ENCODE measurements around the gene DNM3.

Gene DNM3

DNA sequence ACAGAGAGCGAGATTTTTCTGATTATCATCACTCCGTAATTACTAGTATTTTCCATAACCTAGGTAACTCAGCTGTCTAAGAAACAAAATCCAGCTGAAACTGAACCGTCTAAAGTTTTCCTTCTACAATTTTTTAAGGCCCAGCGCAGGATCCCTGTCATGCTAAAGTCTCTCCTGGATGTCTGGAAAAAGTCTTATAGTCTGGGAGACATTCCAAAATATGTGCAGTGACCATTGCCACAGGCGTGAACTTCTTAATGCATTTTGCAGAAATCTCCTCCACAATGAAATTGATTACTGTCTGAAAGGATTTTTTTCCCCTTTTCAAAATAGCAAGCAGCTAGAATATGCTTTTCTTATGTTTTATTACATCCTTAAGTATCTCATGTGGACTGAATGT lies 369.9 kb downstream of the DNM3 start:
- no peak overlapping the region for H2BK15ac ChIP-seq (ENCODE audit: low read depth, poor library complexity, severe bottlenecking)
- no peak overlapping the region for H2AK5ac ChIP-seq (ENCODE audit: low read length, severe bottlenecking)
- no peak overlapping the region for H3K4me3 ChIP-seq (ENCODE audit: insufficient read depth in 1 of 2, low read depth in 1 of 2, low read length in 2 of 2)
- H4K91ac ChIP-seq (ENCODE audit: low read length): no peak overlapping the region
- H3K9me3 ChIP-seq (ENCODE audit: control insufficient read depth, low read length): peaks cover 4% of the 10 kb centered on the region
- H3K27ac ChIP-seq (ENCODE audit: low read length, poor library complexity, severe bottlenecking): no peak overlapping the region
- 85% methylated on average over 4 of the region's 5 CpGs for WGBS
- H2BK12ac ChIP-seq (ENCODE audit: low read length in 2 of 2): no peak overlapping the region
- no peak overlapping the region for H2BK5ac ChIP-seq (ENCODE audit: low read depth, low read length, poor library complexity, severe bottlenecking)
- no peak overlapping the region for H3K4me2 ChIP-seq (ENCODE audit: low read length, poor library complexity, severe bottlenecking)
- no peak overlapping the region for H3K14ac ChIP-seq (ENCODE audit: low read length in 2 of 2)
- H3K4ac ChIP-seq (ENCODE audit: low read depth in 1 of 2, low read length in 2 of 2): no peak overlapping the region
- H2AFZ ChIP-seq (ENCODE audit: low read depth, low read length): no peak overlapping the region
- no peaks in the 10 kb centered on the region for H3K27me3 ChIP-seq (ENCODE audit: control insufficient read depth in 1 of 2, insufficient read depth in 1 of 2, low read length in 2 of 2)
- H3K23ac ChIP-seq (ENCODE audit: low read length in 2 of 2): no peak overlapping the region
- H2BK120ac ChIP-seq (ENCODE audit: low read depth, low read length): no peak overlapping the region
- no peak for DNase-seq
- no peaks in the 10 kb centered on the region for H3K79me1 ChIP-seq (replicated peaks; ENCODE audit: low read length, poor library complexity, severe bottlenecking)
- no peak overlapping the region for H3K9ac ChIP-seq (ENCODE audit: low read length)
- no peak overlapping the region for H3K18ac ChIP-seq (ENCODE audit: low read depth in 1 of 2, low read length in 2 of 2)
- H4K8ac ChIP-seq (ENCODE audit: low read length): no peak overlapping the region
- H3K36me3 ChIP-seq (ENCODE audit: control insufficient read depth in 1 of 2, insufficient read depth in 2 of 2, low read depth in 1 of 2, low read length in 2 of 2): no peaks in the 10 kb centered on the region
- H3K4me1 ChIP-seq (ENCODE audit: control insufficient read depth, insufficient read depth, low read depth, low read length): no peaks in the 10 kb centered on the region

DNA sequence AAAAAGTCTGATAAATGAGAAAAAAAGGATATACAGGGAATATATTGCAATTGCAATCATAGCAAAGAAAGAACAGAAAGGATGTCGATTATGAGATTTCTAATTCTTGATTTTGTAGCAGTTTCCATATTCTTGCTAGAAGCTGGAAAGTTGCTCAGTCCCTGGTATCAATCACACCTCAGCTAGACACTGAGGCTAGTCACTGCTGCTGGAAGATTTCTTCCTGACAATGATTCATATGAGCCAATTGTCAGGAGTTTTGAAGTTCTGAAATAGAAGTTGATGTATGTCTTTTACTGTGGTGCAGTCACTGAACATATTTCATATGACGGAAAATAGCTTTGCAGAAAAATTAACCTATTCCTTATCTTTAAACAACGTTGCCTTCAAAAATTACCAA lies 370.8 kb downstream of the DNM3 start:
- Histone ChIP-seq H2AFZ (ENCODE audit: low read depth, low read length) (no peak overlapping the region), H3K18ac (ENCODE audit: low read depth in 1 of 2, low read length in 2 of 2) (no peak overlapping the region)

DNA sequence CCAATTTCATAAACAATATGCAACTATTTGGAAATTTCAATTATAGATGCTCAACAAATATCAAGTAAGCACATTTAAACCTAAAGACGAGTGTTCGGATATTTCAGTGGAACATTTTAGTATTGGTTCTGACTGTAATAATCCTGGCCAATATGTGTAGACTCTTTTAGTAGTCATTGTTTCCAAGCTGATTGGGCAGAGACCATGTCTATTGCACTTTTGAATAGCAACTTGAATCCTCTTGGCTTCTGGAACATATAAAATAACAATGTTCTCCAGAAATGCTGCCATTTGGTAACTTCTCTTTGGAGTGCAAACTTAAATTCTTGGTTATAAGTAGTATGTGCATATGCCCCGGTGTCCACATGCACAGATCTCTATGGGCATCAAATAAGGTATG lies 373.7 kb downstream of the DNM3 start:
- Histone ChIP-seq H2AFZ (ENCODE audit: low read depth, low read length) (no peak overlapping the region), H2AK5ac (ENCODE audit: low read length, severe bottlenecking) (no peak overlapping the region), H3K4ac (ENCODE audit: low read depth in 1 of 2, low read length in 2 of 2) (no peak overlapping the region), H2BK5ac (ENCODE audit: low read depth, low read length, poor library complexity, severe bottlenecking) (no peak overlapping the region), H4K91ac (ENCODE audit: low read length) (no peak overlapping the region), H3K27ac (ENCODE audit: low read length, poor library complexity, severe bottlenecking) (no peak overlapping the region), H3K36me3 (ENCODE audit: control insufficient read depth in 1 of 2, insufficient read depth in 2 of 2, low read depth in 1 of 2, low read length in 2 of 2) (no peaks in the 10 kb centered on the region), H3K4me3 (ENCODE audit: insufficient read depth in 1 of 2, low read depth in 1 of 2, low read length in 2 of 2) (no peak overlapping the region), H3K23ac (ENCODE audit: low read length in 2 of 2) (no peak overlapping the region), H3K27me3 (ENCODE audit: control insufficient read depth in 1 of 2, insufficient read depth in 1 of 2, low read length in 2 of 2) (no peaks in the 10 kb centered on the region), H3K18ac (ENCODE audit: low read depth in 1 of 2, low read length in 2 of 2) (no peak overlapping the region), H3K79me1 (replicated peaks; ENCODE audit: low read length, poor library complexity, severe bottlenecking) (no peaks in the 10 kb centered on the region), H3K4me2 (ENCODE audit: low read length, poor library complexity, severe bottlenecking) (no peak overlapping the region), H2BK15ac (ENCODE audit: low read depth, poor library complexity, severe bottlenecking) (no peak overlapping the region), H3K9me3 (ENCODE audit: control insufficient read depth, low read length) (no peaks in the 10 kb centered on the region), H2BK12ac (ENCODE audit: low read length in 2 of 2) (no peak overlapping the region), H3K14ac (ENCODE audit: low read length in 2 of 2) (no peak overlapping the region), H3K4me1 (ENCODE audit: control insufficient read depth, insufficient read depth, low read depth, low read length) (no peaks in the 10 kb centered on the region), H4K8ac (ENCODE audit: low read length) (no peak overlapping the region), H3K9ac (ENCODE audit: low read length) (no peak overlapping the region), H2BK120ac (ENCODE audit: low read depth, low read length) (no peak overlapping the region)
- 96% methylated on average over 2 of the region's 3 CpGs for WGBS
- DNase-seq: no peak

More for the DNA sequence above, 370.8 kb downstream of the DNM3 start:
- Histone ChIP-seq H3K4me3 (ENCODE audit: insufficient read depth in 1 of 2, low read depth in 1 of 2, low read length in 2 of 2) (no peak overlapping the region), H3K4ac (ENCODE audit: low read depth in 1 of 2, low read length in 2 of 2) (no peak overlapping the region), H2AK5ac (ENCODE audit: low read length, severe bottlenecking) (no peak overlapping the region), H3K36me3 (ENCODE audit: control insufficient read depth in 1 of 2, insufficient read depth in 2 of 2, low read depth in 1 of 2, low read length in 2 of 2) (no peaks in the 10 kb centered on the region), H3K27ac (ENCODE audit: low read length, poor library complexity, severe bottlenecking) (no peak overlapping the region), H3K4me2 (ENCODE audit: low read length, poor library complexity, severe bottlenecking) (no peak overlapping the region), H2BK15ac (ENCODE audit: low read depth, poor library complexity, severe bottlenecking) (no peak overlapping the region), H3K4me1 (ENCODE audit: control insufficient read depth, insufficient read depth, low read depth, low read length) (no peaks in the 10 kb centered on the region), H3K9me3 (ENCODE audit: control insufficient read depth, low read length) (peaks cover 4% of the 10 kb centered on the region), H3K9ac (ENCODE audit: low read length) (no peak overlapping the region), H3K23ac (ENCODE audit: low read length in 2 of 2) (no peak overlapping the region), H2BK5ac (ENCODE audit: low read depth, low read length, poor library complexity, severe bottlenecking) (no peak overlapping the region), H3K27me3 (ENCODE audit: control insufficient read depth in 1 of 2, insufficient read depth in 1 of 2, low read length in 2 of 2) (no peaks in the 10 kb centered on the region), H3K79me1 (replicated peaks; ENCODE audit: low read length, poor library complexity, severe bottlenecking) (no peaks in the 10 kb centered on the region), H4K91ac (ENCODE audit: low read length) (no peak overlapping the region), H3K14ac (ENCODE audit: low read length in 2 of 2) (no peak overlapping the region), H4K8ac (ENCODE audit: low read length) (no peak overlapping the region), H2BK12ac (ENCODE audit: low read length in 2 of 2) (no peak overlapping the region), H2BK120ac (ENCODE audit: low read depth, low read length) (no peak overlapping the region)
- 85% methylated on average over 3 of the region's 3 CpGs for WGBS
- no peak for DNase-seq

DNA sequence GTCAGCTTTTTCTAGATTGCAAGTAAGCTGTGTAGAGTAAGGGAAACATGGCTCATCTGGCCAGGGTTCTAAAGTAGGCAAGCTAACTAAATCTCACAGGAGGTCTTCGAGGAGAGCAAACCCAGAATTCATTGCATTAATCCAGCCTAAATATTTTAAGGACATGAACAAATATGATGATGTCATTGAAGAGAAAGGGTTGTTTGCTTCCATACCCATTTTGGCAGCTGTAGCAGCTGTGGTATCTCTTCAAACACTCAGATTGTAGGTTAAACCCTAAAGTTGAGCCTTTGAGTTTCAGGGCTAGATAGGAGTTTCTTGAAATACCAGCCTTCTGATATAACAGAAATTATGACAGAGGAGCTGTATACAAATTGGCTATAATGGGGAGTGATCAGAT lies 378.7 kb downstream of the DNM3 start:
- H3K4me1 ChIP-seq (ENCODE audit: control insufficient read depth, insufficient read depth, low read depth, low read length): no peaks in the 10 kb centered on the region
- H2AFZ ChIP-seq (ENCODE audit: low read depth, low read length): no peak overlapping the region

More for the DNA sequence above, 378.7 kb downstream of the DNM3 start:
- Histone ChIP-seq H3K4ac (ENCODE audit: low read depth in 1 of 2, low read length in 2 of 2) (no peak overlapping the region), H2BK120ac (ENCODE audit: low read depth, low read length) (no peak overlapping the region), H3K9ac (ENCODE audit: low read length) (no peak overlapping the region), H3K27me3 (ENCODE audit: control insufficient read depth in 1 of 2, insufficient read depth in 1 of 2, low read length in 2 of 2) (no peaks in the 10 kb centered on the region), H2BK15ac (ENCODE audit: low read depth, poor library complexity, severe bottlenecking) (no peak overlapping the region), H3K27ac (ENCODE audit: low read length, poor library complexity, severe bottlenecking) (no peak overlapping the region), H4K8ac (ENCODE audit: low read length) (no peak overlapping the region), H3K79me1 (replicated peaks; ENCODE audit: low read length, poor library complexity, severe bottlenecking) (no peaks in the 10 kb centered on the region), H3K4me3 (ENCODE audit: insufficient read depth in 1 of 2, low read depth in 1 of 2, low read length in 2 of 2) (no peak overlapping the region), H2BK5ac (ENCODE audit: low read depth, low read length, poor library complexity, severe bottlenecking) (no peak overlapping the region), H3K36me3 (ENCODE audit: control insufficient read depth in 1 of 2, insufficient read depth in 2 of 2, low read depth in 1 of 2, low read length in 2 of 2) (no peaks in the 10 kb centered on the region), H3K9me3 (ENCODE audit: control insufficient read depth, low read length) (no peaks in the 10 kb centered on the region), H3K18ac (ENCODE audit: low read depth in 1 of 2, low read length in 2 of 2) (no peak overlapping the region), H2BK12ac (ENCODE audit: low read length in 2 of 2) (no peak overlapping the region), H3K23ac (ENCODE audit: low read length in 2 of 2) (no peak overlapping the region), H4K91ac (ENCODE audit: low read length) (no peak overlapping the region), H3K4me2 (ENCODE audit: low read length, poor library complexity, severe bottlenecking) (no peak overlapping the region), H2AK5ac (ENCODE audit: low read length, severe bottlenecking) (no peak overlapping the region), H3K14ac (ENCODE audit: low read length in 2 of 2) (no peak overlapping the region)
- no peak for DNase-seq
- 83% methylated on average over 1 of the region's 1 CpG for WGBS
